HCT116 (cell line): ENCODE data around the gene ASRGL1. TPM values are rescaled to one million over a fixed set of nuclear protein-coding genes. Genes with fewer than 3 reads are reported as not detected.

Source experiments
- ATAC-seq: fragments of 200-7000 bp; cut with Tn5 transposase; 2 replicates; pipeline ENCODE4 v1.9.1; 2020; ENCODE audit warnings: mild to moderate bottlenecking, moderate library complexity
- BruUV-seq: library from RNA; stranded (reverse); fragments of 400-500 nt; replicated peaks from 2 replicates; lab custom pipeline; 2021; lab: Mats Ljungman, UMichigan
- CTCF ChIA-PET: fragments of 300-600 bp; sonication (Branson Sonifier 250); formaldehyde crosslinking; loops from one replicate; lab custom pipeline; 2021; ENCODE audit warnings: antibody characterized with exemption; lab: Charles Lee
- POLR2A ChIA-PET: fragments of 300-600, 350-600 bp; sonication (Branson Sonifier 250); formaldehyde crosslinking; loops from one replicate; lab custom pipeline; 2021; ENCODE audit warnings: antibody characterized with exemption; lab: Charles Lee
- RAD21 ChIA-PET, 2 experiments: fragments of 300-600 bp; sonication (Branson Sonifier 250); formaldehyde crosslinking; loops; one replicate each; lab custom pipeline; 2023; ENCODE audit warnings: low total read pairs in 2 of 2; ENCODE audit not compliant: uncharacterized antibody in 2 of 2, unreplicated experiment in 2 of 2, low non-redundant PET in 1 of 2; lab: Charles Lee
- DNase-seq: peaks from one replicate; pipeline ENCODE4 v3.0.0-alpha.2; 2010; ENCODE audit warnings: low read depth, low spot score
- H2AFZ ChIP-seq: fragments of 200-600 bp; shearing (Covaris generic), sonication (generic); 2 replicates; pipeline ENCODE4 v1.6.1; 2017; ENCODE audit warnings: low read depth, mixed run types, mixed read lengths, antibody characterized with exemption, low read length; ENCODE audit not compliant: poor library complexity, severe bottlenecking
- H3K27ac ChIP-seq: 2 replicates; pipeline ENCODE4 v1.5.1; 2012; ENCODE audit warnings: low read depth, low read length
- H3K27me3 ChIP-seq: fragments of 200-600 bp; sonication (generic); 2 replicates; pipeline ENCODE4 v1.6.1; 2016; ENCODE audit warnings: mixed run types, low read length, mixed read lengths; ENCODE audit not compliant: insufficient read depth
- H3K36me3 ChIP-seq, 2 experiments: fragments of 200-500 bp in 1 of 2; fragments of 200-600 bp in 1 of 2; sonication (Bioruptor generic) in 1 of 2; sonication (generic) in 1 of 2; 2 replicates each; pipeline versions ENCODE4 v1.5.1 to v1.6.1; 2014 to 2016; ENCODE audit warnings: low read length in 2 of 2, inconsistent platforms in 1 of 2, mixed read lengths in 1 of 2, mixed run types in 1 of 2; ENCODE audit not compliant: insufficient read depth in 2 of 2, control insufficient read depth in 1 of 2
- H3K4me1 ChIP-seq, 2 experiments: fragments of 200-600 bp in 1 of 2; sonication (generic) in 1 of 2; 2 replicates each; pipeline versions ENCODE4 v1.5.1 to v1.6.1; 2012 to 2017; ENCODE audit warnings: low read length in 2 of 2, inconsistent platforms in 1 of 2, mild to moderate bottlenecking in 1 of 2, mixed read lengths in 1 of 2, mixed run types in 1 of 2, moderate library complexity in 1 of 2; ENCODE audit not compliant: insufficient read depth in 2 of 2, control insufficient read depth in 1 of 2
- H3K4me2 ChIP-seq: fragments of 200-600 bp; sonication (generic); 2 replicates; pipeline ENCODE4 v1.6.1; 2017; ENCODE audit warnings: mixed run types, low read length, mixed read lengths
- H3K4me3 ChIP-seq, 2 experiments: fragments of 200-600 bp in 1 of 2; sonication (generic) in 1 of 2; replicated peaks in 1 of 2; 2 replicates each; pipeline ENCODE4 v1.5.1; 2011 to 2016; ENCODE audit warnings: low read length in 2 of 2, control low read depth in 1 of 2, low read depth in 1 of 2, mild to moderate bottlenecking in 1 of 2, mixed read lengths in 1 of 2, mixed run types in 1 of 2
- H3K79me2 ChIP-seq: fragments of 200-600 bp; sonication (generic); 2 replicates; pipeline ENCODE4 v1.6.1; 2017; ENCODE audit warnings: mild to moderate bottlenecking, mixed run types, low read length, moderate library complexity, mixed read lengths; ENCODE audit not compliant: insufficient read depth
- H3K9ac ChIP-seq: fragments of 200-600 bp; sonication (generic); 2 replicates; pipeline ENCODE4 v1.6.1; 2016; ENCODE audit warnings: low read length, mixed read lengths
- H3K9me2 ChIP-seq: fragments of 200-600 bp; sonication (generic), shearing (Covaris generic); 2 replicates; pipeline ENCODE4 v1.6.1; 2017; ENCODE audit warnings: mixed run types, mild to moderate bottlenecking, moderate library complexity; ENCODE audit not compliant: insufficient read depth
- H3K9me3 ChIP-seq, 2 experiments: fragments of 200-500 bp in 1 of 2; fragments of 200-600 bp in 1 of 2; sonication (Bioruptor generic) in 1 of 2; sonication (generic) in 1 of 2; 2 replicates each; pipeline ENCODE4 v1.6.1; 2014 to 2017; ENCODE audit warnings: low read length in 2 of 2, mixed read lengths in 2 of 2, inconsistent platforms in 1 of 2, low read depth in 1 of 2, mild to moderate bottlenecking in 1 of 2, mixed run types in 1 of 2, moderate library complexity in 1 of 2; ENCODE audit not compliant: control insufficient read depth in 1 of 2, insufficient read depth in 1 of 2
- H4K20me1 ChIP-seq: fragments of 200-600 bp; sonication (generic), shearing (Covaris generic); 2 replicates; pipeline ENCODE4 v1.6.1; 2017; ENCODE audit warnings: mixed run types, mild to moderate bottlenecking, moderate library complexity; ENCODE audit not compliant: insufficient read depth
- CTCF ChIP-seq, 3 experiments: fragments of 200-600 bp in 1 of 3; sonication (generic) in 1 of 3; IDR thresholded peaks in 2 of 3; conservative IDR thresholded peaks in 1 of 3; 2 replicates each; pipeline ENCODE4 v1.5.1; 2012 to 2017; ENCODE audit warnings: low read depth in 2 of 3, low read length in 2 of 3, antibody characterized with exemption in 1 of 3, borderline replicate concordance in 1 of 3, control low read depth in 1 of 3, mild to moderate bottlenecking in 1 of 3, mixed read lengths in 1 of 3, mixed run types in 1 of 3, moderate library complexity in 1 of 3; ENCODE audit not compliant: insufficient read depth in 1 of 3
- SP1 ChIP-seq: IDR thresholded peaks from 2 replicates; pipeline ENCODE4 v1.6.1; 2012; ENCODE audit warnings: low read depth
- YY1 ChIP-seq: IDR thresholded peaks from 2 replicates; pipeline ENCODE4 v1.6.1; 2011; ENCODE audit warnings: low read length, low read depth, moderate library complexity, mild to moderate bottlenecking; ENCODE audit not compliant: insufficient replicate concordance; ENCODE audit errors: extremely low read depth
- ZFX ChIP-seq: fragments of 450-650 bp; IDR thresholded peaks from 2 replicates; pipeline ENCODE4 v1.6.1; 2017
- intact Hi-C: fragments of 100-400 bp; cut with micrococcal nuclease; formaldehyde crosslinking; loops from 2 replicates; pipeline ENCODE4 v1.10.0; 2022
- total RNA-seq: library from RNA; stranded (reverse); gene quantifications from one replicate; pipeline ENCODE4 v1.2.1, GENCODE V29; 2021; ENCODE audit not compliant: unreplicated experiment
- TF ChIP-seq, protein P1 (sequence below): IDR thresholded peaks from 2 replicates; pipeline ENCODE4 v1.6.1; 2011; ENCODE audit warnings: mild to moderate bottlenecking, low read length, moderate library complexity; ENCODE audit not compliant: insufficient replicate concordance; ENCODE audit errors: extremely low read depth

ASRGL1 gene
- total RNA-seq, 1 experiment from 2014 or later = 27.6 TPM

GRCh38 chr11:62298975-62299374 is 38.3 kb upstream of the ASRGL1 start, which contains the start of gene SCGB1D4:
Gene SCGB1D4, minus strand, starts transcription at chr11:62299075. Its CDS starts 65 bp downstream, at chr11:62299010.
- H3K27me3 ChIP-seq = peaks cover 52% of the 10 kb centered on the region
- H3K4me2 ChIP-seq = no peak within 1 kb of the TSS
- intact Hi-C loops = no loop called here
- RAD21 ChIA-PET = no interaction called here
- CTCF ChIA-PET = no interaction called here
- H4K20me1 ChIP-seq = no peaks in the 10 kb centered on the region
- H3K9ac ChIP-seq = no peak within 1 kb of the TSS
- H3K4me1 ChIP-seq = no peaks in the 10 kb centered on the region
- DNase-seq = no peak
- H3K4me3 ChIP-seq = no peak within 1 kb of the TSS
- H3K9me2 ChIP-seq = no peaks in the 10 kb centered on the region
- no peak for ATAC-seq
- H3K9me3 ChIP-seq = no peaks in the 10 kb centered on the region
- BruUV-seq = no TSS peak
- no peak within 1 kb of the TSS for H3K27ac ChIP-seq
- POLR2A ChIA-PET = no interaction called here
- TF ChIP-seq SP1 (no peak), YY1 (no peak), CTCF (IDR thresholded peaks at IDR 0.05 in 2 of 3, conservative IDR thresholded peaks at IDR 0.05 in 1 of 3; ENCODE audit: borderline replicate concordance in 1 of 3, insufficient read depth in 1 of 3, low read depth in 2 of 3, low read length in 2 of 3) (no peak), ZFX (no peak)
- TF ChIP-seq, protein P1, sequence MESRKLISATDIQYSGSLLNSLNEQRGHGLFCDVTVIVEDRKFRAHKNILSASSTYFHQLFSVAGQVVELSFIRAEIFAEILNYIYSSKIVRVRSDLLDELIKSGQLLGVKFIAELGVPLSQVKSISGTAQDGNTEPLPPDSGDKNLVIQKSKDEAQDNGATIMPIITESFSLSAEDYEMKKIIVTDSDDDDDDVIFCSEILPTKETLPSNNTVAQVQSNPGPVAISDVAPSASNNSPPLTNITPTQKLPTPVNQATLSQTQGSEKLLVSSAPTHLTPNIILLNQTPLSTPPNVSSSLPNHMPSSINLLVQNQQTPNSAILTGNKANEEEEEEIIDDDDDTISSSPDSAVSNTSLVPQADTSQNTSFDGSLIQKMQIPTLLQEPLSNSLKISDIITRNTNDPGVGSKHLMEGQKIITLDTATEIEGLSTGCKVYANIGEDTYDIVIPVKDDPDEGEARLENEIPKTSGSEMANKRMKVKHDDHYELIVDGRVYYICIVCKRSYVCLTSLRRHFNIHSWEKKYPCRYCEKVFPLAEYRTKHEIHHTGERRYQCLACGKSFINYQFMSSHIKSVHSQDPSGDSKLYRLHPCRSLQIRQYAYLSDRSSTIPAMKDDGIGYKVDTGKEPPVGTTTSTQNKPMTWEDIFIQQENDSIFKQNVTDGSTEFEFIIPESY = no peak
- no peak within 1 kb of the TSS for H2AFZ ChIP-seq
- H3K36me3 ChIP-seq = no peaks in the 10 kb centered on the region
- no peaks in the 10 kb centered on the region for H3K79me2 ChIP-seq
